ENCODE data around the gene RNASE12.
"Not testable (repeated sequence)": the region's sequence is repeated elsewhere in the genome, so short reads cannot be mapped to it uniquely, and the experiment has no call there.

Gene RNASE12

GRCh38 chr14:20591235-20591634 is at the start of gene RNASE12:
Gene RNASE12 (minus strand): TSS chr14:20591376. CDS start chr14:20590723, 653 bp downstream.
- DNase-seq (ENCODE audit: extremely low read depth in 1 of 2, low read depth in 1 of 2): no peak

- no peak for DNase-seq (ENCODE audit: extremely low read depth in 1 of 2, low read depth in 1 of 2)
Measured at GRCh38 chr14:20632831-20633691, 41.9 kb upstream of the RNASE12 start.

GRCh38 chr14:20632448-20632830 is 41.3 kb upstream of the RNASE12 start:
- no peak for DNase-seq (ENCODE audit: extremely low read depth in 1 of 2, low read depth in 1 of 2)

- DNase-seq (ENCODE audit: extremely low read depth in 1 of 2, low read depth in 1 of 2): no peak
Measured at GRCh38 chr14:20631880-20632389, 40.8 kb upstream of the RNASE12 start.

GRCh38 chr14:20631023-20631879 is 40.1 kb upstream of the RNASE12 start:
- no peak for DNase-seq (ENCODE audit: extremely low read depth in 1 of 2, low read depth in 1 of 2)

GRCh38 chr14:20630340-20631022 is 39.3 kb upstream of the RNASE12 start:
- no peak for DNase-seq (ENCODE audit: extremely low read depth in 1 of 2, low read depth in 1 of 2)

GRCh38 chr14:20628063-20628854 is 37.1 kb upstream of the RNASE12 start:
- no peak for DNase-seq (ENCODE audit: extremely low read depth in 1 of 2, low read depth in 1 of 2)

GRCh38 chr14:20627346-20628027 is 36.3 kb upstream of the RNASE12 start:
- no peak for DNase-seq (ENCODE audit: extremely low read depth in 1 of 2, low read depth in 1 of 2)

- no peak for DNase-seq (ENCODE audit: extremely low read depth in 1 of 2, low read depth in 1 of 2)
Measured at GRCh38 chr14:20626274-20626673, 35.1 kb upstream of the RNASE12 start.

- DNase-seq (ENCODE audit: extremely low read depth in 1 of 2, low read depth in 1 of 2): no peak
Measured at GRCh38 chr14:20624495-20625070, 33.4 kb upstream of the RNASE12 start.

GRCh38 chr14:20623798-20624197 is 32.6 kb upstream of the RNASE12 start:
- DNase-seq (ENCODE audit: extremely low read depth in 1 of 2, low read depth in 1 of 2): no peak

GRCh38 chr14:20622816-20623291 is 31.7 kb upstream of the RNASE12 start:
- DNase-seq (ENCODE audit: extremely low read depth in 1 of 2, low read depth in 1 of 2): no peak

- DNase-seq (ENCODE audit: extremely low read depth in 1 of 2, low read depth in 1 of 2): no peak
Measured at GRCh38 chr14:20620798-20621478, 29.8 kb upstream of the RNASE12 start.

- not testable (repeated sequence) for DNase-seq (ENCODE audit: extremely low read depth in 1 of 2, low read depth in 1 of 2)
Measured at GRCh38 chr14:20619688-20620087, 28.5 kb upstream of the RNASE12 start.

GRCh38 chr14:20618271-20618749 is 27.1 kb upstream of the RNASE12 start:
- no peak for DNase-seq (ENCODE audit: extremely low read depth in 1 of 2, low read depth in 1 of 2)

- no peak for DNase-seq (ENCODE audit: extremely low read depth in 1 of 2, low read depth in 1 of 2)
Measured at GRCh38 chr14:20617138-20618003, 26.2 kb upstream of the RNASE12 start.

GRCh38 chr14:20615996-20616395 is 24.8 kb upstream of the RNASE12 start:
- DNase-seq (ENCODE audit: extremely low read depth in 1 of 2, low read depth in 1 of 2): no peak

Data from activated CD8-positive, alpha-beta memory T cell treated with anti-CD3 and anti-CD28 coated beads for 1 hour (primary cell).